B cell (primary cell): ENCODE measurements around the gene ANXA1.

ENCODE experiments used
- CTCF ChIP-seq: fragments of 200-600 bp; IDR thresholded peaks from one replicate; pipeline ENCODE4 v1.8.0; 2022; ENCODE audit warnings: antibody characterized with exemption, mild to moderate bottlenecking
- EZH2 ChIP-seq: IDR thresholded peaks from 2 replicates; pipeline ENCODE4 v1.6.1; 2012; ENCODE audit warnings: borderline replicate concordance, low read depth, mild to moderate bottlenecking, moderate library complexity, low read length; ENCODE audit not compliant: insufficient read depth, poor library complexity, severe bottlenecking

DNA sequence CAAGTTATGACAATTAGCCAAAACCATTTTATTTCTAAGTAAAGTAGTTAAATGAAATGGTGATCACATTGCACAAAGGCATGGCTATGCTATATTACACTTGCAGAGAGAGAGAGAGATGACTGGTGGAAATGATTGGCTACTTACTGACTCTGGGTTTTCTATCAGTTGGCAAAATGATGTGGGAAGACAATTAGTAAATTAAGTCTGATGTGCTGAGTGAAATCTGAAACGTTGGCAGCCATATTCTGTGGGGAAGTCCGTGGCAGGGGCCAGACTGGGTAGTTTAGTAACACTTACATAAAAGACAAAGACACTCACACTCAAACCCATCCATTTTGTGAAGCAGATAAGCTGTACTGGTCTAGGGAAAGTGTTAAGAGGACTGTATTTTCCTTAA is 61.6 kb downstream of the ANXA1 start:
- TF ChIP-seq CTCF (no peak), EZH2 (no peak)
